Duodenal mucosa (tissue), 2 donors: ENCODE data around the gene ST6GAL1.
"Not testable (repeated sequence)": the region's sequence is repeated elsewhere in the genome, so short reads cannot be mapped to it uniquely, and the experiment has no call there.

Experiments
- H3K27ac ChIP-seq: one replicate; pipeline ENCODE4 v1.7.0; 2013; ENCODE audit warnings: low read depth, low read length
- H3K27me3 ChIP-seq, 2 donors: one replicate each; pipeline ENCODE4 v1.7.0; 2013; ENCODE audit warnings: low read length in 2 of 2, control low read depth in 1 of 2; ENCODE audit not compliant: insufficient read depth in 2 of 2, control insufficient read depth in 1 of 2
- H3K36me3 ChIP-seq, 2 donors: one replicate each; pipeline ENCODE4 v1.7.0; 2013; ENCODE audit warnings: low read length in 2 of 2, control low read depth in 1 of 2; ENCODE audit not compliant: insufficient read depth in 2 of 2, control insufficient read depth in 1 of 2
- H3K4me1 ChIP-seq, 2 donors: one replicate each; pipeline ENCODE4 v1.7.0; 2013; ENCODE audit warnings: low read length in 2 of 2, control low read depth in 1 of 2; ENCODE audit not compliant: insufficient read depth in 2 of 2, control insufficient read depth in 1 of 2
- H3K4me3 ChIP-seq, 2 donors: one replicate each; pipeline ENCODE4 v1.7.0; 2013; ENCODE audit warnings: low read length in 2 of 2, low read depth in 1 of 2
- H3K9ac ChIP-seq, 2 donors: one replicate each; pipeline ENCODE4 v1.7.0; 2013; ENCODE audit warnings: low read length in 2 of 2, low read depth in 1 of 2
- H3K9me3 ChIP-seq, 2 donors: one replicate each; pipeline ENCODE4 v1.7.0; 2013; ENCODE audit warnings: low read length in 2 of 2, control low read depth in 1 of 2; ENCODE audit not compliant: control insufficient read depth in 1 of 2

Gene ST6GAL1

GRCh38 chr3:186893071-186893470 lies 37.3 kb upstream of the ST6GAL1 start:
- not testable (repeated sequence) for H3K27me3 ChIP-seq, H3K9ac ChIP-seq, H3K36me3 ChIP-seq, H3K4me3 ChIP-seq, H3K9me3 ChIP-seq, H3K27ac ChIP-seq, H3K4me1 ChIP-seq

GRCh38 chr3:186895406-186895805 lies 34.9 kb upstream of the ST6GAL1 start:
- H3K4me3 ChIP-seq = no peak overlapping the region
- H3K36me3 ChIP-seq = no peaks in the 10 kb centered on the region
- no peaks in the 10 kb centered on the region for H3K9me3 ChIP-seq
- H3K9ac ChIP-seq = no peak overlapping the region
- no peaks in the 10 kb centered on the region for H3K4me1 ChIP-seq
- no peaks in the 10 kb centered on the region for H3K27me3 ChIP-seq
- H3K27ac ChIP-seq = no peak overlapping the region

- Histone ChIP-seq H3K9me3 (no peaks in the 10 kb centered on the region), H3K36me3 (no peaks in the 10 kb centered on the region), H3K9ac (no peak overlapping the region), H3K27ac (no peak overlapping the region), H3K4me1 (no peaks in the 10 kb centered on the region), H3K4me3 (no peak overlapping the region), H3K27me3 (no peaks in the 10 kb centered on the region)
Measured at GRCh38 chr3:186896006-186896405, 34.3 kb upstream of the ST6GAL1 start.

DNA sequence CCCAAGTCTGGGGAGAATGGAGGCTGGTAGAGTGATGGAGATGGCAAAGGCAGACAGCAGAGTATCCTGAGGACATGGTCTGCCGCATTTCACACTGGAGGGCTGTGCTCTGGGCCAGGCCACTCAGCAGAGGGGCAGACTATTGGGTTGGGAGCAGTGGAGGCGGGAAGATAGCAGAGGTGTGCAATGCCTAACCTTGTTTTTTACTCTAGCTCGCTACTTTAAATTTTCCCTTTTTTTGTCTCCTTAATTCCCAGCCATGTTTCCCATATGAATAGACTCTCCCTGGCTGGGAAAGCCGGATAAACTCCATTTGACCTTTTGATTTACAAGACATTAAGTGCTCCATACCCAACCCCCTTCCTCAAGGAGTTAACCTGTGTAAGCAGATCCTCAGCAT lies 33.5 kb upstream of the ST6GAL1 start:
- no peaks in the 10 kb centered on the region for H3K36me3 ChIP-seq
- no peaks in the 10 kb centered on the region for H3K4me1 ChIP-seq
- H3K27ac ChIP-seq = no peak overlapping the region
- no peaks in the 10 kb centered on the region for H3K9me3 ChIP-seq
- no peaks in the 10 kb centered on the region for H3K27me3 ChIP-seq
- no peak overlapping the region for H3K4me3 ChIP-seq
- H3K9ac ChIP-seq = no peak overlapping the region

- no peaks in the 10 kb centered on the region for H3K27me3 ChIP-seq
- peaks cover 0 to 4% of the 10 kb centered on the region in 2 donors for H3K9me3 ChIP-seq
- no peaks in the 10 kb centered on the region for H3K36me3 ChIP-seq
- H3K27ac ChIP-seq = no peak overlapping the region
- H3K9ac ChIP-seq = no peak overlapping the region
- no peaks in the 10 kb centered on the region for H3K4me1 ChIP-seq
- H3K4me3 ChIP-seq = no peak overlapping the region
Measured at GRCh38 chr3:186901135-186901734, 29.1 kb upstream of the ST6GAL1 start.

GRCh38 chr3:186902154-186902553 lies 28.2 kb upstream of the ST6GAL1 start:
- Histone ChIP-seq H3K36me3 (no peaks in the 10 kb centered on the region), H3K9me3 (peaks cover 0 to 4% of the 10 kb centered on the region in 2 donors), H3K4me3 (no peak overlapping the region), H3K9ac (no peak overlapping the region), H3K27me3 (no peaks in the 10 kb centered on the region), H3K27ac (no peak overlapping the region), H3K4me1 (no peaks in the 10 kb centered on the region)

- H3K27me3 ChIP-seq = no peaks in the 10 kb centered on the region
- H3K36me3 ChIP-seq = no peaks in the 10 kb centered on the region
- peaks cover 0 to 4% of the 10 kb centered on the region in 2 donors for H3K9me3 ChIP-seq
- no peaks in the 10 kb centered on the region for H3K4me1 ChIP-seq
- H3K27ac ChIP-seq = no peak overlapping the region
- no peak overlapping the region for H3K4me3 ChIP-seq
- no peak overlapping the region for H3K9ac ChIP-seq
Measured at GRCh38 chr3:186902713-186903112, 27.6 kb upstream of the ST6GAL1 start.

GRCh38 chr3:186903676-186904075 lies 26.6 kb upstream of the ST6GAL1 start:
- not testable (repeated sequence) for H3K4me3 ChIP-seq, H3K36me3 ChIP-seq, H3K9me3 ChIP-seq, H3K27me3 ChIP-seq, H3K27ac ChIP-seq, H3K9ac ChIP-seq, H3K4me1 ChIP-seq

GRCh38 chr3:186907075-186907474 lies 23.3 kb upstream of the ST6GAL1 start:
- not testable (repeated sequence) for H3K9me3 ChIP-seq, H3K27ac ChIP-seq, H3K27me3 ChIP-seq, H3K4me3 ChIP-seq, H3K36me3 ChIP-seq, H3K9ac ChIP-seq, H3K4me1 ChIP-seq

GRCh38 chr3:186909078-186909853 lies 21.1 kb upstream of the ST6GAL1 start:
- Histone ChIP-seq H3K36me3 (no peaks in the 10 kb centered on the region), H3K9ac (no peak overlapping the region), H3K27ac (no peak overlapping the region), H3K4me1 (peaks cover 0 to 4% of the 10 kb centered on the region in 2 donors), H3K9me3 (no peaks in the 10 kb centered on the region), H3K27me3 (no peaks in the 10 kb centered on the region), H3K4me3 (peak overlapping the region in 1 of 2 donors; percentile 36)
